HCT116 (cell line): ENCODE results near the gene SPATA2L.

Experiments
- CTCF ChIP-seq, 3 experiments: fragments of 200-600 bp in 1 of 3; sonication (generic) in 1 of 3; IDR thresholded peaks in 2 of 3; conservative IDR thresholded peaks in 1 of 3; 2 replicates each; pipeline ENCODE4 v1.5.1; 2012 to 2017; ENCODE audit warnings: low read depth in 2 of 3, low read length in 2 of 3, antibody characterized with exemption in 1 of 3, borderline replicate concordance in 1 of 3, control low read depth in 1 of 3, mild to moderate bottlenecking in 1 of 3, mixed read lengths in 1 of 3, mixed run types in 1 of 3, moderate library complexity in 1 of 3; ENCODE audit not compliant: insufficient read depth in 1 of 3
- EZH2phosphoT487 ChIP-seq: fragments of 200-600 bp; IDR thresholded peaks from 2 replicates; pipeline ENCODE4 v1.6.1; 2018; ENCODE audit warnings: antibody characterized with exemption, borderline replicate concordance
- REST ChIP-seq: IDR thresholded peaks from 2 replicates; pipeline ENCODE4 v1.6.1; 2012; ENCODE audit warnings: low read depth
- SIN3A ChIP-seq: IDR thresholded peaks from 2 replicates; pipeline ENCODE4 v1.6.1; 2012; ENCODE audit warnings: low read depth

- TF ChIP-seq CTCF (IDR thresholded peaks at IDR 0.05 in 2 of 3, conservative IDR thresholded peaks at IDR 0.05 in 1 of 3; ENCODE audit: borderline replicate concordance in 1 of 3, insufficient read depth in 1 of 3, low read depth in 2 of 3, low read length in 2 of 3) (no peak), EZH2phosphoT487 (no peak), SIN3A (no peak), REST (no peak)
Measured at GRCh38 chr16:89733792-89734191, 32.3 kb upstream of the SPATA2L start.
